Measurements from ENCODE around the gene FBN2. TPM values are rescaled to one million over a fixed set of nuclear protein-coding genes. Genes with fewer than 3 reads are reported as not detected.

Gene FBN2
- total and polyA plus RNA-seq, 8 donors = 2.7 to 64.3 (median 54.3) TPM

DNA sequence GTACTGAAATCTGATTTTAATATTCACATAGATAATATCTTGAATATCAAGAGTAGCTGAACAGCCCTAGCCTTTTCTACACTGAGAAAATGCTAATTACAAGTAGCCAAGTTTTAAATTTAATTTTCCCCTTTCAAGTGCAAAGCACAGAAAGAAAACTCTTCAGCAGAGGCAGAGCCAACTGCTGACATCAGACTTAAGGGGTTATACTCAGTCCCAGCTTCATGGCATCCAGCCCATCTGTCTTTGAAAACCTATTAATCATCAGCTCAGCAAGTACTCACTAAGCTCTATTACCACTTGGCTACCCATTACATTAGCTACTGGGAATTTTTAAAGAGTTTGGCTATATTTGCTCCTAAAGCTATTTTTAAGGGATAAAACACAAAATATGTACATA is 234.0 kb downstream of the FBN2 start:
- intact Hi-C loops (cut with DNase I) = no loop called here
- ATAC-seq (peak; percentile 59), DNase-seq (peak in 2 of 4 donors; percentile 16 to 52)
- no peak overlapping the region for H3K4me3 ChIP-seq
- H3K36me3 ChIP-seq = peaks cover 0 to 10% of the 10 kb centered on the region in 2 donors
- TF ChIP-seq, protein P1, sequence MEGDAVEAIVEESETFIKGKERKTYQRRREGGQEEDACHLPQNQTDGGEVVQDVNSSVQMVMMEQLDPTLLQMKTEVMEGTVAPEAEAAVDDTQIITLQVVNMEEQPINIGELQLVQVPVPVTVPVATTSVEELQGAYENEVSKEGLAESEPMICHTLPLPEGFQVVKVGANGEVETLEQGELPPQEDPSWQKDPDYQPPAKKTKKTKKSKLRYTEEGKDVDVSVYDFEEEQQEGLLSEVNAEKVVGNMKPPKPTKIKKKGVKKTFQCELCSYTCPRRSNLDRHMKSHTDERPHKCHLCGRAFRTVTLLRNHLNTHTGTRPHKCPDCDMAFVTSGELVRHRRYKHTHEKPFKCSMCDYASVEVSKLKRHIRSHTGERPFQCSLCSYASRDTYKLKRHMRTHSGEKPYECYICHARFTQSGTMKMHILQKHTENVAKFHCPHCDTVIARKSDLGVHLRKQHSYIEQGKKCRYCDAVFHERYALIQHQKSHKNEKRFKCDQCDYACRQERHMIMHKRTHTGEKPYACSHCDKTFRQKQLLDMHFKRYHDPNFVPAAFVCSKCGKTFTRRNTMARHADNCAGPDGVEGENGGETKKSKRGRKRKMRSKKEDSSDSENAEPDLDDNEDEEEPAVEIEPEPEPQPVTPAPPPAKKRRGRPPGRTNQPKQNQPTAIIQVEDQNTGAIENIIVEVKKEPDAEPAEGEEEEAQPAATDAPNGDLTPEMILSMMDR (IDR thresholded peaks at IDR 0.05) = no peak
- no peaks in the 10 kb centered on the region for H3K4me1 ChIP-seq
- H3K27me3 ChIP-seq = no peaks in the 10 kb centered on the region
- H3K27ac ChIP-seq = no peak overlapping the region
- H3K9me3 ChIP-seq = no peaks in the 10 kb centered on the region

DNA sequence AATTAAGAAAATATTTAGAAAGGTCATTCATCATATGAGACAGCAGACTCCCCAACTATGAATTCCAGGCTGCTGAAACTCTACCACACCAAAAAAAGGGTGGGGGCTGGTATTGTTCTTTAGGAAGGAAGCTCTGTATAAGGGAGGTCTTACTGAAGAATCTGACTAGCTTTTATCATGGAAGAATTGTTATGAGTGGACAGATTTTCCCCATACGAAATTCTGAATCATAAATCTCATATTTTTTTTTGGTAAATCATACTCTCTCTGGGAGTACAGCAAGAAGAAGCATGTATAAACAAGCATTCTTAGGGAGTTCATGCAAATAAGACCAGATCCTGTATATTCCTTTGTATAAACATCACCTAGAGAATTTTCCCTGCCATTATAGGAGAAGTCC is 234.5 kb downstream of the FBN2 start:
- DNase-seq (no peak), ATAC-seq (no peak)
- TF ChIP-seq, protein P1 (IDR thresholded peaks at IDR 0.05) = no peak
- intact Hi-C loops (cut with DNase I) = no loop called here
- Histone ChIP-seq H3K9me3 (no peaks in the 10 kb centered on the region), H3K36me3 (peaks cover 0 to 10% of the 10 kb centered on the region in 2 donors), H3K27me3 (no peaks in the 10 kb centered on the region), H3K4me3 (no peak overlapping the region), H3K27ac (no peak overlapping the region), H3K4me1 (no peaks in the 10 kb centered on the region)

DNA sequence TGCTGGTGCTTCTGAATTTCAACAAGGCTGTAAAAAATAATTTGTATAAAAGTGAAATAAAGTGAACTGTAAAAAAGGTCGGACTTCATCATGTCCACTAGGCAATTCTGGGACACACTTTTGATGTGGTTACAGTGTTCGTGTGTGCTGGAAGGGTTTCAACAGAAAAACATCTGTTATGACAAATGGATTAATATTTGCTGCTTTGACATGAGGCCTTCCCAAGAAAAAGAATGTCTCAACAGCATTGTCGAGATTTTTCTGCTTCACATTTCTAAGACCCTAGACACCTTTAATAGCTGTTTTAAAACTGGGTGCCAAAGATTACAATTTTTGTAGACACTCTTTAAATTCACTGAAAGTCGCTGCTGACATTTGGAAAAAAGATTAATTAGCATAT is 237.9 kb downstream of the FBN2 start:
- no peak for DNase-seq
- TF ChIP-seq, protein P1 (IDR thresholded peaks at IDR 0.05) = no peak
- H3K9me3 ChIP-seq = no peaks in the 10 kb centered on the region
- H3K4me1 ChIP-seq = no peaks in the 10 kb centered on the region
- H3K27ac ChIP-seq = no peak overlapping the region
- H3K36me3 ChIP-seq = peaks cover 0 to 10% of the 10 kb centered on the region in 2 donors
- H3K27me3 ChIP-seq = no peaks in the 10 kb centered on the region
- no peak overlapping the region for H3K4me3 ChIP-seq
- ATAC-seq = no peak
- intact Hi-C loops (cut with DNase I) = no loop called here

DNA sequence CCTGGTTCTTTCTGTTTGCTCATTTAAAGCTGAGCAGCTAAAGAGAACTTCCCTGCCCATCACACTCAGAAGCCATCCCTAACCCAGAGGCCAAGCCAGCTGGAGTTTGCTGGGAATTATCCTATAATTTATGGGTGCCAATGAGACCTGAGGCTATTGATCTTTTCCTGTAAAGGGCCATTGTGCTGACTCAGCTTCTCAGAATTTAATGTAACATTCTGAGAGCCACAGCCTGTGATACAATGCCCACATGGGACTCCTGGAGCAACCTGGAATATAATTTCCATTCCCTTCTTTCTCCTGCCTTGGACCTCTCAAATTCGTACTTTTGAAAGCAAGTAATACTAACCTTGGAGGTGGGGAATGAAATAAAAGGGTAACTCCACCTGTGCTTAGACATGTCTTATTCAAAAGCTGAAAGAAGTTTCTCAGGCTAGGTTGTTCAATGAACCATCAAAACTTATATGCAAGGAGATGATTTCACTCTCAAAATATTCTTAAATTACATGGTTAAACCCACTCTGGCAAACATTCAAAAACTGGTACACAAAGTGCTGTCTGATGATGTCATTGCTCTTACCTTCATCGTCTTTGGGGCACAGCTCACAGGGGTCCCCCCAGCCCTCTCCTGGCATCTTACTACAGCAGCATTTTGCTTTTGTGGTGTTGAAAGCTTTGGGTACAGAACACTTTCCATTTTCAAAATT is 247.7 kb downstream of the FBN2 start:
- Histone ChIP-seq H3K27me3 (no peaks in the 10 kb centered on the region), H3K36me3 (peaks cover 0 to 4% of the 10 kb centered on the region in 2 donors), H3K27ac (no peak overlapping the region), H3K4me3 (no peak overlapping the region), H3K4me1 (no peaks in the 10 kb centered on the region), H3K9me3 (no peaks in the 10 kb centered on the region)
- TF ChIP-seq, protein P1 (IDR thresholded peaks at IDR 0.05) = no peak
- no peak for DNase-seq
- intact Hi-C loops (cut with DNase I) = no loop called here
- no peak for ATAC-seq

DNA sequence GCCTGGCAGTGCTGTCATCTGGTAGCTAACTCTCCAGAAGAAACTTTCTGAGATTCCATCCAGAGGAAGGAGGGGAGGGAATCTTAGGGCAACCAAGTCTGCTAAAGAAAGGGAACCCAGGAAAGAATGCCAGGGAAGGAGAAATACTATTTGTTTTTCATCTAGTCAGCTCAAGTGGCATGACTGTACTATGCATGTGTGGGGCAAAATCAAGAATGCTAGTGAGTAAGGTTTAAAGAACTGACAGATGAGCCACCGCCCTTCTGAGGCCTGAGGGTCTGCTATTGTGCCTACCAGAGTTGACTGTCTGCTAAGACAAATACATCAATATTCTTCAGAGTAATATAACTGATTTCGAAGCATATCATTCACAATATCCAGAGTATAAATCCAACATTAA is 250.3 kb downstream of the FBN2 start:
- Histone ChIP-seq H3K4me3 (no peak overlapping the region), H3K27me3 (no peaks in the 10 kb centered on the region), H3K36me3 (peaks cover 0 to 4% of the 10 kb centered on the region in 2 donors), H3K9me3 (no peaks in the 10 kb centered on the region), H3K4me1 (no peaks in the 10 kb centered on the region), H3K27ac (no peak overlapping the region)
- TF ChIP-seq, protein P1 (IDR thresholded peaks at IDR 0.05) = no peak
- intact Hi-C loops (cut with DNase I) = no loop called here
- no peak for ATAC-seq
- DNase-seq = no peak
